Measurements from ENCODE around the gene TRIP4. TPM values are rescaled to one million over a fixed set of nuclear protein-coding genes. Genes with fewer than 3 reads are reported as not detected.

The TRIP4 gene
- total RNA-seq, 5 donors from 2014 or later (not counting 1 experiment from before 2014, with no cell fraction given), result 17.3 to 24.5 (median 21.7) TPM

Other genes starting within 250 kb of the TRIP4 start
- 1 to 10 TPM in 3 of 5 donors, under 1 TPM in 2; 0.58 to 3.7 (median 1.4) TPM for gene SNX22, start 236.1 kb upstream of the TRIP4 start, total RNA-seq
- gene PPIB, start 224.8 kb upstream of the TRIP4 start, total RNA-seq, result 100 to 1,000 TPM; 169 to 260 (median 217) TPM
- 10 to 100 TPM; 22.3 to 25.6 (median 23.6) TPM for gene CSNK1G1, start 31.7 kb upstream of the TRIP4 start, total RNA-seq
- gene PCLAF, start 6.4 kb upstream of the TRIP4 start, total RNA-seq, result 1 to 10 TPM in 4 of 5 donors, under 1 TPM in 1; 0.96 to 2.4 (median 1.6) TPM
- gene ZNF609, start 72.7 kb downstream of the TRIP4 start, total RNA-seq, result 10 to 100 TPM; 52.7 to 81.8 (median 59.3) TPM

Data from T-cell (primary cell).